Caco-2 (cell line): ENCODE results near the gene FER. TPM values are rescaled to one million over a fixed set of nuclear protein-coding genes. Genes with fewer than 3 reads are reported as not detected.

Experiments
- BruUV-seq: library from RNA; stranded (reverse); fragments of 400-500 nt; replicated peaks from 2 replicates; lab custom pipeline; 2021; lab: Mats Ljungman, UMichigan
- CTCF ChIA-PET: fragments of 300-600 bp; sonication (Branson Sonifier 250); formaldehyde crosslinking; loops from one replicate; lab custom pipeline; 2022; ENCODE audit warnings: antibody characterized with exemption; lab: Charles Lee
- POLR2A ChIA-PET: fragments of 300-600 bp; sonication (Branson Sonifier 250); formaldehyde crosslinking; loops from one replicate; lab custom pipeline; 2022; ENCODE audit warnings: antibody characterized with exemption; lab: Charles Lee
- DNase-seq, 2 experiments: peaks; one replicate each; pipeline versions ENCODE4 v3.0.0 to v3.0.0-alpha.2; 2020 to 2022
- H3K27me3 ChIP-seq: replicated peaks from 2 replicates; pipeline ENCODE4 v1.6.0; 2011; ENCODE audit warnings: low read length; ENCODE audit not compliant: control insufficient read depth, insufficient read depth
- H3K36me3 ChIP-seq: 2 replicates; pipeline ENCODE4 v1.5.1; 2011; ENCODE audit warnings: low read length; ENCODE audit not compliant: control insufficient read depth, insufficient read depth
- H3K4me1 ChIP-seq: fragments of 250-450 bp; sonication (Bioruptor Pico); 2 replicates; pipeline ENCODE4 v1.5.1; 2020; ENCODE audit warnings: mild to moderate bottlenecking
- H3K4me3 ChIP-seq: 2 replicates; pipeline ENCODE4 v1.5.1; 2011; ENCODE audit warnings: low read depth, mild to moderate bottlenecking, control low read depth, low read length
- H3K9me3 ChIP-seq: fragments of 250-450 bp; sonication (Bioruptor Pico); 2 replicates; pipeline ENCODE4 v1.5.1; 2020; ENCODE audit warnings: mild to moderate bottlenecking, moderate library complexity
- H3K27ac Mint-ChIP-seq: one replicate; pipeline ENCODE4 v1.8.0; 2022; ENCODE audit warnings: mixed read lengths; ENCODE audit not compliant: unreplicated experiment
- H3K27me3 Mint-ChIP-seq: one replicate; pipeline ENCODE4 v1.8.0; 2022; ENCODE audit warnings: mixed read lengths; ENCODE audit not compliant: insufficient read depth, unreplicated experiment
- H3K36me3 Mint-ChIP-seq: one replicate; pipeline ENCODE4 v1.8.0; 2022; ENCODE audit warnings: mild to moderate bottlenecking, mixed read lengths; ENCODE audit not compliant: insufficient read depth, unreplicated experiment
- H3K4me1 Mint-ChIP-seq: one replicate; pipeline ENCODE4 v1.8.0; 2022; ENCODE audit warnings: low read depth, mixed read lengths; ENCODE audit not compliant: unreplicated experiment
- H3K4me3 Mint-ChIP-seq: one replicate; pipeline ENCODE4 v1.8.0; 2022; ENCODE audit warnings: mild to moderate bottlenecking, moderate library complexity, mixed read lengths; ENCODE audit not compliant: unreplicated experiment
- H3K9me3 Mint-ChIP-seq: one replicate; pipeline ENCODE4 v1.8.0; 2022; ENCODE audit warnings: mixed read lengths; ENCODE audit not compliant: unreplicated experiment
- CTCF ChIP-seq, 2 experiments: fragments of 200-600 bp in 1 of 2; IDR thresholded peaks; 1 replicate in 1 of 2; 2 replicates in 1 of 2; pipeline versions ENCODE4 v1.5.1 to v1.8.0; 2011 to 2022; ENCODE audit warnings: antibody characterized with exemption in 1 of 2, control low read depth in 1 of 2, inconsistent platforms in 1 of 2, low read depth in 1 of 2, low read length in 1 of 2, mild to moderate bottlenecking in 1 of 2, moderate library complexity in 1 of 2; ENCODE audit not compliant: insufficient read depth in 1 of 2, severe bottlenecking in 1 of 2, unreplicated experiment in 1 of 2
- intact Hi-C: fragments of 100-400 bp; cut with micrococcal nuclease; formaldehyde crosslinking; loops from one replicate; pipeline ENCODE4 v1.10.0; 2022; ENCODE audit not compliant: unreplicated experiment
- total RNA-seq: library from RNA; stranded (reverse); gene quantifications from 2 replicates; pipeline ENCODE4 v1.2.3, GENCODE V29; 2022

The FER gene
- total RNA-seq, 1 experiment from 2014 or later: 43.1 TPM

GRCh38 chr5:109005297-109006009 is 257.8 kb downstream of the FER start:
- BruUV-seq: no TSS peak
- H3K36me3 ChIP-seq: no peaks in the 10 kb centered on the region
- no peaks in the 10 kb centered on the region for H3K27me3 ChIP-seq
- no peak for TF ChIP-seq CTCF (IDR thresholded peaks at IDR 0.05; ENCODE audit: insufficient read depth in 1 of 2, low read depth in 1 of 2, low read length in 1 of 2, severe bottlenecking in 1 of 2, unreplicated experiment in 1 of 2)
- ChIA-PET CTCF (no interaction called here), POLR2A (no interaction called here)
- Mint-ChIP-seq H3K27ac (no peak overlapping the region), H3K36me3 (peaks cover 12% of the 10 kb centered on the region), H3K4me1 (no peaks in the 10 kb centered on the region), H3K27me3 (no peaks in the 10 kb centered on the region), H3K4me3 (no peak overlapping the region), H3K9me3 (no peaks in the 10 kb centered on the region)
- DNase-seq: no peak
- intact Hi-C loops: no loop called here
- no peaks in the 10 kb centered on the region for H3K4me1 ChIP-seq
- no peaks in the 10 kb centered on the region for H3K9me3 ChIP-seq
- H3K4me3 ChIP-seq: no peak overlapping the region

- no peaks in the 10 kb centered on the region for H3K9me3 ChIP-seq
- H3K4me3 ChIP-seq: no peak overlapping the region
- ChIA-PET POLR2A (no interaction called here), CTCF (no interaction called here)
- no peaks in the 10 kb centered on the region for H3K4me1 ChIP-seq
- intact Hi-C loops: no loop called here
- Mint-ChIP-seq H3K4me1 (no peaks in the 10 kb centered on the region), H3K36me3 (peaks cover 6% of the 10 kb centered on the region), H3K4me3 (no peak overlapping the region), H3K27ac (no peak overlapping the region), H3K9me3 (no peaks in the 10 kb centered on the region), H3K27me3 (no peaks in the 10 kb centered on the region)
- no TSS peak for BruUV-seq
- no peaks in the 10 kb centered on the region for H3K36me3 ChIP-seq
- TF ChIP-seq CTCF (IDR thresholded peaks at IDR 0.05; ENCODE audit: insufficient read depth in 1 of 2, low read depth in 1 of 2, low read length in 1 of 2, severe bottlenecking in 1 of 2, unreplicated experiment in 1 of 2): no peak
- DNase-seq: no peak
- no peaks in the 10 kb centered on the region for H3K27me3 ChIP-seq
These were observed 258.4 kb downstream of the FER start for GRCh38 chr5:109006129-109006528.

GRCh38 chr5:109016300-109016699 is 268.6 kb downstream of the FER start:
- Mint-ChIP-seq H3K36me3 (peaks cover 8% of the 10 kb centered on the region), H3K4me3 (no peak overlapping the region), H3K27me3 (no peaks in the 10 kb centered on the region), H3K4me1 (peaks cover 6% of the 10 kb centered on the region), H3K27ac (no peak overlapping the region), H3K9me3 (no peaks in the 10 kb centered on the region)
- Histone ChIP-seq H3K27me3 (no peaks in the 10 kb centered on the region), H3K9me3 (no peaks in the 10 kb centered on the region), H3K36me3 (no peaks in the 10 kb centered on the region), H3K4me1 (peaks cover 12% of the 10 kb centered on the region), H3K4me3 (no peak overlapping the region)
- ChIA-PET CTCF (no interaction called here), POLR2A (no interaction called here)
- TF ChIP-seq CTCF (IDR thresholded peaks at IDR 0.05; ENCODE audit: insufficient read depth in 1 of 2, low read depth in 1 of 2, low read length in 1 of 2, severe bottlenecking in 1 of 2, unreplicated experiment in 1 of 2): no peak
- intact Hi-C loops: no loop called here
- BruUV-seq: no TSS peak
- no peak for DNase-seq
